NCI-H187 treated with DMSO at 0.1 percent for 48 hours (cell line): ENCODE data around the gene CSNK1D.

ENCODE experiments used
- DNase-seq: peaks from one replicate; lab custom pipeline; 2025; lab: John Stamatoyannopoulos, UW

CSNK1D gene

DNA sequence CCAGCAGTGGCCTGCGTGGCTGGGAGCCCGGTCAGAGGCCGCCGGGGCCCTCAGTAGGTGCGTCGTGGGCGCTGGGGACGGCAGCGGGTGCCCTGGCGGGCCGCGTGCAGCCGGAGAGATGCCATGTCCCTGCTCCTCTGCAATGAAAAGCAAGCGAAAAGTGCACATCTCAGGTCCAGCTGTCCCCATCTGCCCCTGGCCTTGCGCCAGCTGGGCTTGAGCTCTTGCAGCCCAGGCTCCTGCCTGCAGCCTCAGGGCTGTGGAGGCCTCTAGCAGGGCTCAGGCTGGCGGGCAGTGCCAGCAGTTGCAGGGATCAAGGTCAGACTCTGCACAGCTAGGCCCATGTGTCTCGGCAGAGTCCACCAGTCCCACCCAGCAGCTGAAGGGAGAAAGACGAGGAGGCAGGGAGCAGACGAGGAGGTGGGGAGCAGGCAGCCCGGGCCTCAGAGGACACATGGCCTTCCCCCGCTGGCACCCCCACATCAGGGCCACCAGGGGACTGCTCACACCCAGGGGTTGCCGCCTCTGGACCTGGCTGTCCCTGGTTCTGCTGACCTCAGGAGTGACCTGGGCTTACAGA is 33.5 kb downstream of the CSNK1D start:
- DNase-seq = no peak

DNA sequence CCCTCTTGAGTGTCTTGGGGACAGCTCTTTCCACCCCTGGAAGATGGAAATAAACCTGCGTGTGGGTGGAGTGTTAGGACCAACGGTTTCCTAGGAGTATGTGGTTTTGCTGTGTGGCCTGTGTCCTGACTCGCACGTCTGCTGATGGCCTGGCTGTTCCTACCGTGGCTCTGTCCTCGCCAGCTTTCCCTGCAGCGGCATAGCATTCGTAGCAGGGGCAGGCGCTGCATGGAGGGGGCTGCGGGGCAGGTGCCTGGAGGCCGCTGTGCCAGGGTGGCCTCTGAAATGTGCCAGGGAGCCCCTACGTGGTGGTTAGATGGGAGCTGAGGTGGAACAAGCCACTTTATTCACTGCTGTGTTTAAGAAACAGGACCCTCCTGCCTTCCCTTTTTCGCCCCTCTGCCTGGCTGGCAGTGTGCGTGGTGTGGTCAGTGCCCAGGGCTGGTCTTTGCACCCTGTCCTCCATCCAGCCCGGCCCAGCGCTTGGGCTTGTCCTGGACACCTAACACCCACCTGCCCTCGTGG is 34.0 kb downstream of the CSNK1D start:
- DNase-seq = no peak

DNA sequence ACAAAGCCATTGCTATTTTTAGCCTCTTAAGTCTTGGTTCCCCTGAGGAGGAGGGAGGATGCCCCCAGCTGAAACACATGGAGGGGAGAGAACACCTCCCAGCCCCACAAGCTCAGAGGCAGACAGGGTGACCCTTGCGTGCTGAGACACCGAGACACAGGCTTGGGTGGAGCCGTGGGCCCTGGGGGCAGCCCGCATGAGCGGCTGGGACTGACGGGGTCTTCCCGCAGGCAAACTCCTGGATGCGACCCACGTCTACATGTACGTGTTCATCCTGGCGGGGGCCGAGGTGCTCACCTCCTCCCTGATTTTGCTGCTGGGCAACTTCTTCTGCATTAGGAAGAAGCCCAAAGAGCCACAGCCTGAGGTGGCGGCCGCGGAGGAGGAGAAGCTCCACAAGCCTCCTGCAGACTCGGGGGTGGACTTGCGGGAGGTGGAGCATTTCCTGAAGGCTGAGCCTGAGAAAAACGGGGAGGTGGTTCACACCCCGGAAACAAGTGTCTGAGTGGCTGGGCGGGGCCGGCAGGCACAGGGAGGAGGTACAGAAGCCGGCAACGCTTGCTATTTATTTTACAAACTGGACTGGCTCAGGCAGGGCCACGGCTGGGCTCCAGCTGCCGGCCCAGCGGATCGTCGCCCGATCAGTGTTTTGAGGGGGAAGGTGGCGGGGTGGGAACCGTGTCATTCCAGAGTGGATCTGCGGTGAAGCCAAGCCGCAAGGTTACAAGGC is 34.9 kb downstream of the CSNK1D start:
- DNase-seq = no peak

DNA sequence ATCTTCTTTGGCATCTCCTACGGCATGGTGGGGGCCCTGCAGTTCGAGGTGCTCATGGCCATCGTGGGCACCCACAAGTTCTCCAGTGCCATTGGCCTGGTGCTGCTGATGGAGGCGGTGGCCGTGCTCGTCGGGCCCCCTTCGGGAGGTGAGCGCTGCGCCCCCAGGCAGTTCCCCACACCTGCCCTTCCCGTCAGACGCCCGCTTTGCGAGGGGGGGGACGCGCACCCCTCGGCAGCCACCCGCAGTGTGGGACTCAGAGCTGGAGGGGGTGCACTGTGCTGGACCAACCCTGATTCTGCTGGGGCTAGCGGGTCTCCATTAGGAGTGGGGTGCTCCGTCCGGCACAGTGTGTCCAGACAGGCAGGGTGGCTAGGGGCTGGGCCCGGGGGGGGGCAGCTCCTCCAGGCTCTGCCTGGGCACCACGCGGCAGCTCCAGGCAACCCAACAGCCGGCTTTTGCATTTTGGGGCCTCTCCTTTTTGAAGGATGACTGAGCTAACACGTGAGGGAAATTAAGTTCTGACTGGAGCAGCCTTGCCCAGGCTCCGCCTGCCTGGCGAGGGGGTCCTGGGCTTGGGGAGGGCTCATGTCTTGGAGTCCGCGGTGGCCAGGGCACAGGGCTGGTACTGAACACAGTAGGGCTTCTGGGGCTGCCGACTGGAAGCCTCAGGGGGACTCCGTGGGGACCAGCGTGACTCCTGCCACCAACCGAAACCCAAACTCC is 35.6 kb downstream of the CSNK1D start:
- DNase-seq = no peak

DNA sequence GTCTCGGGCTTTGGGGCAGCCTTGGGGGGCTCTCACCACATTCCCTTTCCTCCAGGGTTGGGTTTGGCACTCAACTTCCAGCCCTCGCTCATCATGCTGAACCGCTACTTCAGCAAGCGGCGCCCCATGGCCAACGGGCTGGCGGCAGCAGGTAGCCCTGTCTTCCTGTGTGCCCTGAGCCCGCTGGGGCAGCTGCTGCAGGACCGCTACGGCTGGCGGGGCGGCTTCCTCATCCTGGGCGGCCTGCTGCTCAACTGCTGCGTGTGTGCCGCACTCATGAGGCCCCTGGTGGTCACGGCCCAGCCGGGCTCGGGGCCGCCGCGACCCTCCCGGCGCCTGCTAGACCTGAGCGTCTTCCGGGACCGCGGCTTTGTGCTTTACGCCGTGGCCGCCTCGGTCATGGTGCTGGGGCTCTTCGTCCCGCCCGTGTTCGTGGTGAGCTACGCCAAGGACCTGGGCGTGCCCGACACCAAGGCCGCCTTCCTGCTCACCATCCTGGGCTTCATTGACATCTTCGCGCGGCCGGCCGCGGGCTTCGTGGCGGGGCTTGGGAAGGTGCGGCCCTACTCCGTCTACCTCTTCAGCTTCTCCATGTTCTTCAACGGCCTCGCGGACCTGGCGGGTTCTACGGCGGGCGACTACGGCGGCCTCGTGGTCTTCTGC is 36.3 kb downstream of the CSNK1D start:
- DNase-seq = no peak

DNA sequence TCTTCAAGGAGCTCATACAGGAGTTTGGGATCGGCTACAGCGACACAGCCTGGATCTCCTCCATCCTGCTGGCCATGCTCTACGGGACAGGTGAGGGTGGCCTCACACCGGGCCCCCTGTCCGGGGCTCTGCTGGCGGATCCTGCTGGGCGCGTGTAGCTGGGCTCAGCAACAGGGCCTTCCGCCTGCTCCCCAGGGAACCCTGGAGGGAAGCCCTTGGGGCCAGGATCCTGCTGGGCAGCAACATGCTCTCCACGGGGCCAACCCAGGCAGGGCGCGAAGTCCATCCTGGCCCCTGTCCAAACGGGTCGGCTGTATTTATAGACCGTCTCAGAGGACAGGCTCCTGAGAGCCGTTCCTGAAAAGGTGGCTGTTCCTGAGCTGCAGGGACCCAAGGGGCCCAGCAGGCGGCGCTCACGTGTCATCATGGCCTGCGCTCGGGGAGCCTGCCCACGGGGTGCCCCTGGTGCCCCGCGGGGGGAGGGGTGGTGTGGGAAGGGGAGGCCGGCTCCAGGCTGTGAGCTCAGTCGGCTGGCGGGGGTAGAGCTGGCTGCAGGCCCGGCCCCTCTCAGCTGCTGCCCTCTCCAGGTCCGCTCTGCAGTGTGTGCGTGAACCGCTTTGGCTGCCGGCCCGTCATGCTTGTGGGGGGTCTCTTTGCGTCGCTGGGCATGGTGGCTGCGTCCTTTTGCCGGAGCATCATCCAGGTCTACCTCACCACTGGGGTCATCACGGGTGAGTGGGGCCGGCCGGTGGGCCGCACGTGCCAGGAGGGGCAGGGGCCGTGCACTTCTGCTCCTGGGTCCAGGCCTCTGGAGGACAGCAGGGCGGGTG is 37.1 kb downstream of the CSNK1D start:
- no peak for DNase-seq

DNA sequence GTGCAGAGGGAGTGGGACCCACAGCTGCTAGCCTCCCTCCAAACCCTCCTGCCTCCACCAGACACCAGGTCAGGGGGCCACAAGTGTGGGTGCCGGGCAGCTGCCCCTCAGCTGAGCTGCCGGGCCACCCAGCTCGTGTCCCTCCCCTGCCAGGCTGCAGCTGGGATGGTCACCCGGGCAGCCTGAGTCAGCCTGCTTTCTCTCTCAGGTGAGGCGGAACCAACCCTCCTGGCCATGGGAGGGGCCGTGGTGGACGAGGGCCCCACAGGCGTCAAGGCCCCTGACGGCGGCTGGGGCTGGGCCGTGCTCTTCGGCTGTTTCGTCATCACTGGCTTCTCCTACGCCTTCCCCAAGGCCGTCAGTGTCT is 37.7 kb downstream of the CSNK1D start:
- no peak for DNase-seq

DNA sequence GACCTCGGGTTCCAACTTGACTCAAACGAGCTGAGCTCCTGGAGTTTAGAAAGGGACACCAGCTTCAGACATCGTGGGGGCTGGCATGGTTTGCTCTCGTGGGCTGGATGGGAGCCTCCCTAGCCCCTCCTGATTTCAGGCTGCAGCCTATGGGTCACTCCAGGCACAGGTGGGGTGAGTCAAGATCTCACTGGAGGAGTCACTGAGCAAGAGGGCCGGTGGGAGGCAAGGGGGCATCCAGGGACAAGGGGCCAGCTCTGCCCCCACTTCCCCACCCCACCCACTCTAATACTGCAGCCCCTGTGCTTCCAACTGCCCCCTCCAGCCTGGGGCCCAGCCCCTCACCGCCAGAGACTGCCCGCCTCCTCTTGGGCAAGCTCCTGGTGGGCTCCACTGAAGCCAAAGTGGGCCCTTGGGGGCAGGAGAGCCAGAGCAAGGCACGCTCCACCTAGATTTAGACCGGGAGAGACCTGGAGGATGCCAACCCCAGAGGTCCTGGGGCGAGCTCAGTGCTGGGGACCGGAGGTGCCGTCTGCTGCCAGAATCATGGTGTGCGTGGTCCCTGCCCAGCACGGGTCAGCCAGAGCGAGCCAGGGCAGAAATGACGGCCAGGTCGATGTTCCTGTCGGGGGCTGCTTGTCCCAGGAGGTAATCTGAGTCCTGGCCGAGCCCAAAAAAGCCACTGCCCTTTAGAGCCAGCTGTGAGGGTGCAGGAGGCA is 38.3 kb downstream of the CSNK1D start:
- DNase-seq = no peak

DNA sequence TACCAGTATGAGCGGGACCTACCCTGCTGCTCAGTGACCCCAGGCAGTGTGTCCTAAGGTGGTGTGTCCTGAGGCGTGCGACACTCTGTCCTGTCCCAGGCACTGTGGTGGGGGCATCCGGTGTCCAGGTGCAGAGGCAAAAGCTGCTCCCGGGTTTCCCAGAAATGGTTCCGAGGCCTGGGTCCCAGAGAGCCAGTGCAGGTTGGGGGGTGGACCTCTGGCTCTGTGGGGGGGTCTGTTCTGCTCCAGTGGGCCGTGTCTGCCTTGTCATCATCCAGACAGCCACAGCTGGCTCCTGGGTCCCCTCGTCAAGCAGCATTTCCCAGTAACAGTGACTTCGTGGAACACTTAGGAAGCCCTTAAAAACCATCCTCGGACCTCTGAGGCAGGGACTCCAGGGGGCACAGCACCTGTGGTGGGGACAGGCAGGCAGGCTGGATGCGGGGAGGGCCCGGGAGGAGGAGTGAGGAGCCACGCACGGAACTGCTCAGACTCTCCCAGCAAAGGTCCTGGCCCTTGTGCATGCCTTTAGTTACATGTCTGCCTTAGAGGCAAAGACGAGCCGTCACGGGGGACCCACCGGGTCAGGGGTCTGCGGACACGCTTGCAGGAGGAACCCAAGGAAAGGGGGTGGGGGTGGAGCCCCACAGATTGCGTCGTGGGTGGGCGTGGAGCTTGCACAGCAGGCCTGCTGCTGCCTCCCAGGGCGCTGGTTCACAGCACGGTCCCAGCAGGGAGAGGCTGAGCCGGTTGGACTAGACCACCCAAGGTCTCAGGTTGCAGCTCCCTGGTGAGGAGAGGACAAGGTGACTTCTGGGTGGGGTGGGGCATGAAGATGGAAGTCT is 39.1 kb downstream of the CSNK1D start:
- DNase-seq = no peak

DNA sequence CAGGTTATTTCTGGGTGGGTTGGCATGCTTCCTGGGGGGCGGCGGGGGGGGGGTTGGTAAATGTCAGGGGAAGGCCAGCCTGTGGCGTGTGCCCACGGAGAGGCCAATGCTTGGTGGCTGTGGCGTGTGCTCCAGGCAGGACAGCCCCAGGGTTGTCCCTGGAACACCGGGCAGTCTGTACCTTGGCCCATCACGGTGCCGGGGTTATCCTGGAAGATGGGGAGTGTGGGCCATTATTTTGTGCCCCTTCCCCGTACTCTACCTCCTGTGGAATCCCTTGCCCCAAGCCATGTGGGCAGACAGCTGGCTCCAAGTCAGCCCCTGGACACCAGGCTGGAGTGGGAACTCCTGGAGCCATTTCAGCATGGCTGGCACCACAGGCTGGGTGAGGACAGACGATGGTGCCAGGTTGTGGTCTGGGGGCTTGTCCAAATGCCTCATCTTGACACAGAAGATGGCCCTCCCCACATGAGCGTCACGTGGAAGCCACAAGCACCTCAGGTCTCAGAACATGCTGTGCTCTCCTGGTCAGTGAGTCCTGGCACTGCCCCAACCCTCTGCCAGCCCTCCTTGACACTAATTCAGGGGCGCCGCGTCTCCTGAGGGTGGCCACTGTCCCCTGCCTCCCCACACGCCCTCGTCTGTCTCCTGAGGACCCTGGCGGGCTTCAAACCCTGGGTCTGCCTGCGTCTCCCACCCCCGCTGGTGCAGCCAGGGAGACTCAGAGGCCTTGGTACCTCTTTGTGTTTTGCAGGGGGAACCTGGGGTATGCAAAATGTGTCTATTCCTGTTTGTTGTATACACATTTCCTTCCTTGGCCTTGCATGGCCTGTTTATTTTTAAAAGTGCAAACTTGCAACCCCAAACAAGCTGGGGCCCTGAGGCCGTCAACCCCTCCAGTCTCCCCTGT is 40.4 kb downstream of the CSNK1D start:
- DNase-seq = no peak

DNA sequence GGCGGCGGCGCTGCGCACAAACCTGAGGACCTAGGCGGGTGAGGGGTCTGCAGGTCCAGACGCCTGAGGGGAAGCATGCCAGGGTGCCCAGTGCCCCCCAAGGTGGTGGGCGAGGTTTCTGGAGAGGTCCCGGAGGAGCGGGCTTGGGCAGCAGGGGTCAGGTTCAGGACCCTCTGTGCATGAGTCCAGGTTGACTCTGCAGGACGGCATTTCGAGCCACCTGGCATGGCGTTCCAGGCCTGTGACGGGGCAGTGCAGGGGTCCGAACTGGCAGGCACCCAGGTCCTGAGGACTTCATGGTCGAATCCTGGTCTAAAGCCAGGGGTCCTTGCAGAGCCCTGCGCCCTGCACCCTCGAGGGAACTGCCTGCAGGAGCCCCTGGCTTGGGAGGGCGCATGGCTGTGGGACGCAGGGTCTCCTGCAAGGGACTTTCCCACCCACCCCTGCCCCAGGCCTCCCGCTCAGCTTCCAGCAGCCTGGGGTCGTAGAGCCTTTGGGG is 41.1 kb downstream of the CSNK1D start:
- DNase-seq = no peak

DNA sequence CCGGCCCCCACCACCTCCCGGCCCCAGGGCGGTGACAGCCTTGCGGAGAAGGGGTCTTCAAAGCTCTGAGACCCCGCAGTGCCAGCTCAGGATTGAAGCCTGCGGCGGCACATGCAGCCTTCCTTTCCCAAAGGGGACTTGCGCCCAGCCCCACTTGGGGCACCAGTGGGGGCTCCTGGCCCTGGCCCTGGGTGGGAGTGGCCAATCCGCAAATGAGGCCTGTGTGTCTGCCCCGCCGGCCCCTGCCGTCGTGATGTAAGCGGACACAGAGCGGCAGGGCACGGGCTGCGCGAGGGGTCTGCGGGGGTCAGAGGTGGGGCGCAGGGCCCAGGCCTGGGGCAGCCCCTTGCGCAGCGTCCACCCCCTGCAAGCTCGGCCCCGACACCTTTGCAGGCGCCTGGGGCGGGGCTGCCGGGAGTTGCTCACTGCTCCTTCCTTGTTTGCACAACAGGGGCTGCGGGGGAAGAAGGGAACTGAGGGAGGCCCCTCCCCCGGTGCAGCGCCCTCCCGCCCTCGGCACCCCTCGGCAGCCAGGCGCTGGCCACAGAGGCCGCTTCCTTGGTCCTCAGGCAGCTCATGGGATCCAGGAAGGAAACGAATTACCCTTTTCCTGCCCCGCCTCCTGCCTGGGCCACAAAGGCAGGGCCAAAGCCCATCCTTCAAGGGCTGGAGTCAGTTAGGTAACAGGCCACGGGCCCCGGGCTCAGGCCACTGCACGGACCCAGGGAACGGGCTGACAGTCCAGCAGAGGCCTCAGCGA is 41.8 kb downstream of the CSNK1D start:
- no peak for DNase-seq

DNA sequence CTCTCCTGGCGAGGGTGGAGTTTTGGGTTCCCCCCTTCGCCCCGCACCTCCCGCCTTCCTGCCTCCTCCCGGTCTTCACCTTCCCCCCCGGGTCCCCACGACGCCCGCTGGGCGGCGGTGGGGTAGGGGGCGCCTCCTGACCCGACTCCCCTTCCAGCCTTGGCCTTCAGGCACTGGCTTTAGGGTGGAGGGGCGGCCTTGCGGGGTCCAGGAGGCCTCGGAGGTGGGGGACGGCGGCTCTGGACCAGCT is 42.3 kb downstream of the CSNK1D start:
- DNase-seq = no peak

DNA sequence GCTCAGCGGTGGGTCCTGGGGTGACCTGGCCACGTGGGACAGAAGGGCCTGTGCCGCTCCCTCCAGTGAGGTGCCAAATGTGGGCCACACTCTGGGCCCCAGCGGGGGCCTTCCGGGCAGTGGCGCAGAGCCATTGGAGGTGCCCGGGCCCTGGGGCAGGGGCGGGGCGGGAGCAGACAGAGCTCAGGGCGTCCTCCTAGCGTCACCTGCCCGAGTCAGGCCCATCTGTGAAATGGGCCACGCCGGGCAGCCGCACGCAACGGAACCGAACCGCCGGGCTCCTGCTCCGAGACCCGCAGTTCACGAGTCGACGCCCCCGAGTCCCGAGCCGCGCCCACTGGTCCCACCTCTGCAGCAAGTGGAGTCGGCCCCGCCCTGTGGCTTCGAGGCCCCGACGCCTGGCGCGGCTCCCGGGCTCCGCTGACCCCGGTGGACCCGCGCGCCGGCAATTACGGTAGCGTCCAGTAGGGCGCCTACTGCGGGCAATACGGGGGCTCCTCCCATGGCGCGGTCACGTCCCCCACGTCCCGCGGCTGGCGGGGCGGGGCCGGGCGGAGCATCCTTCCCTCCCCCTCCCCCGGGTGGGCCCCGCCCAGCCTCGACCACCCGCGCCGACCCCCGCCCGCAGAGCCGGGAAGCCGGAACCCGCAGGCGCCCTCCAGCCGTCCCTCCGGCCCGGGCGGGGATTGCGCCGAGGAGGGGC is 42.7 kb downstream of the CSNK1D start:
- DNase-seq = no peak

DNA sequence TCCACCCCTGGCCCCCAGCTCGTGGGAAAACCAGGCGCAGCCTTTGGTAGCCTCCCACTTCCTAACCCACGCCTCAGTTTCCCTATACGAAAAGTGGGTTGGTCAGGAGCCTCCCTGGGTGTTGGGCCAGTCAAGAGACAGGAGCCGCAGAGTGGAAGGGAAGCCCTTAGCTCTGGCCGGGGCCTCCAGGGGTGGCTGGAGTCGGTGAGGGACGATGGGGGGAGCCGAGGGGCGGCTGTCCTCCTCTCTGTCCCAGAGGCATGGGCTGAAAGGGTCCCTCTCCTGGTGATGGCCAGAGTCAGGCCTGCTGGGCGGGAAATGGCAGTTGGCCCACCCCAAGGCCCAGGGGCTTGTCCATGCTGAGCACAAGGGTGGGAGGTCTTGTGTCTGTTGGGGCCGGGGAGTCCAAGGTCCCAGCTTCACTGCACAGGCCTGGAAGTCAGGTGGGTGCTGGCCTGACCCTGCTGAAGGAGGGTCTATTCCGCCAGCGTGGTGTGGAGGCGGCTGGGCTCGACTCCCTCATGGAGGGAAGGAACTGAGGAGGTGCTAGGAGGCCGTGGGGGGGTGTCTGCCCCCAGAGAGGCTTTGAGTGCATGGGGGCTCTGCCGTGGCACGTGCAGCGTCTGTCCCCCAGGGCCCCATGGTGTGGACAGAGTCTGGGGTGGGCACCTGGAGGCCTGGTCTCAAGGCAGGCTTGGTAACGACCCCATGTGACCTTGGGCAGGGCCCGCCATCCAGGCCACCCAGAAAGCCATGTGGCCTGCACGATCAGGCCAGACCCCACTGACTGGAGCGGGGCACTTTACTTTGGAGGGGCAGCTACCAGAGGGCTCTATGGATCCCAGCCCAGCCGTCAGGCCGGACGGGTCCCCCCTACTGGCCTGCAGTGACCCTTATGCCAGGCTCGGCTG is 43.5 kb downstream of the CSNK1D start:
- no peak for DNase-seq

DNA sequence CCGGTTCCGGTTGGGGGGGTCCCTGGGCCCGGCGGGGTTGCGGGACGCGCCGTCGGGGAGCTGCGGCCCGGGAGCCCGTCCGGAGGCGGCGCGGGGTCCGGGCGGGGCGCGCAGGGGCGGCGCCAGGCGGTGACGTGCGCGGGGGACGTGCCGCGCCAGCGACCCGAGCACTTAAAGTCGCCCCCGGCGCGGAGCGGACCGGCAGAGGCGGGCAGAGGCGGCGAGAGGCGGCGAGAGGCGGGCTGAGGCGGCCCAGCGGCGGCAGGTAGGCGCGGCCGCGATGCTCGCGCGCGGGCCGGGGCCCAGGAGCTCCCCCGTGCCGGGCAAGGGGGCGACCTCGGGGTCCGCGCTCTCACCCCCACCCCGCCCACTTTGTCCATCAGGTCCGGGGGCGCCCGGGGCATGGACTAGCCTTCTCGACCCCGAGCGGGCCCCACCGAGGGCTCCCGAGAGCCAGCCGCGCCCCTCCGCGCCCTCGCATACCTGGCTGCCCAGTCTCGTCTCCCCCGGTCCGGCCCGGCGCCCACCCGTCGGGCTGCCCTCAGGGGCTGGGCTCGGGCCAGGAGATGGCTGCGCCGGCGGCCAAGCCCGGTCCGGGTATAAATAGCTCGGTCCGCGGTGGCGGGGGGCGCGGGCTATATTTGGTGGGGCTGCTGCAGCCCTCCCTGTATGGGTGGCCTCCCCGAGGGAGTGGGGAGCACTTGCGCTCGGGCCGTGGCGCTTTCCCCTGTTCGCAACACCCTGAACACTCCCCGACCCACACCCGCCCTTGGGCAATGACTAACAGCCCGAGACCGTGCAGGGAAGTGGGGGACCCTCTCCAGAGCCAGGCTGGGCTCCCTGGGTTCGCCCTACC is 44.4 kb downstream of the CSNK1D start, which contains the start of gene SLC16A3:
SLC16A3 (plus strand) TSS at position 201 of the 856 bp plus-strand sequence. CDS start 6,967 bp downstream, outside the sequence.
- no peak for DNase-seq
